ENCODE results near the gene NEMP2.

The NEMP2 gene

DNA sequence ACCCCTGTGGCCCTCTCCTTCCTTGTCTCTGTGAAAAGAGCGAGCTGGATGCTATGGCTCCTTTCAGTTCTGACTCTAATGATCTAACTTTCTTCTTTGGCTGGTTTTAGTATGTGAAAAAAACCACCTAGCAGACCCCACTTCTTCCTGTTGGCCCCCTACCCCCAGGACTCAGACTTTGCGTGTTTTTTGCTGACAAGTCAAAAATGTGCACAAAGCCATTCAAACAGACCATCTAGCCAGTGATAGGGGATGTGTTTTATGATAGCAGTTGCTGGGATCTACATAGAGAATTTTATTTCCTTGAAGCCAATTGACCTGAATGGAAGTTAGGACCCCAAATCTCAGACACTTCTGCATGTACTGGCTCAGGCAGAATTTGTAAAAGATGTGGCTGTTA, 77.3 kb downstream of the NEMP2 start:
- no peak for DNase-seq (ENCODE audit: low spot score)

DNA sequence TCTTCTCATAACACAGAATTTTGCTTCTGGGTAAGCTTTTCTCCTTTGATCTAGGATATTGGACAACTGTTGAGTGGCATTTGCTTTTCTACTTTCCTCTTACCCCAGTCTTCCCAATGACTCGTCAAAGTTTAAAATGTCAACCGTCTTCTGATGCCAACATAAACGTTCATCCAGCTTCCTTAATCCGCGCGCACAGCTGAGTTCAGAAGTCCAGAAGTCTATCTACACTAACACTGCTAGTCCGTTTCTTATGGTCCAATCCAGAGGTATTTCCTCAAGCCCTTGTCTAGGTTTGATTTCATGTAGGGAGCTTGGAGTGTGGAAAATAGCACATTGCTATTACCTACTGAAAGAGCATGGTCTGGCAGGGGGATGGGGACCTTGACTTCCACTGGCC, 77.7 kb downstream of the NEMP2 start:
- DNase-seq (ENCODE audit: low spot score): no peak

DNA sequence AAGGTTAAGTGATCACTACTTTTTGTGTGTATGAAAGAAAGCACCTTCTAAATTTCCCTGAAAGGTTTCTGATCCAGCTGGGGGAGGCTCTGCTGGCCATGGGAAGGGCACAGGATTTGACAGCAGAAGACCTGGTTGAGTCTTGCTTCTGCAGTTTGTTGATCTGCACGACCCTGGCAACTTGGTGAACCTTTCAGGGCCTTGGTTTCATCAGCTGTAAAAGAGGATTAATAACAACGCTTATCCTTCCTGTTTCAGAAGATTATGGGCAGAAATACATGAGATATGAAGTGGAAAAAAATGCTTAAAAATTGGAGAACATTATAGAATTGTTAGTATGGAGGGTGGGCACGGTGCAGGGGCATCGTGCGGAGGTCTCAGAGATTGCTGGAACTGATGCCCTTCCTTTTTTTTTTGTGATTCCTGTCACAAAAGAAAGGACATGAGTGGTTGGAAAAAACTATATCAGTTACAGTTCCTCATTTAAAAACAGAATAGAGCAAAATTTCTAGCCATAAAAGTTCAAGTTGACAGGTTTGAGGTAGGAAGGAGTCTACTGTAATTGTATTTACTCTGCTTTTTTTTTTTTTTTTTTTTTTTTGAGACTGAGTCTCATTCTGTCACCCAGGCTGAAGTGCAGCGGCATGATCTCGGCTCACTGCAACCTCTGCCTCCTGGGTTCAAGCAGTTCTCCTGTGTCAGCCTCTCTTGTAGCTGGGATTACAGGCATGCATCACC, 79.0 kb downstream of the NEMP2 start:
- DNase-seq (ENCODE audit: low spot score): no peak

DNA sequence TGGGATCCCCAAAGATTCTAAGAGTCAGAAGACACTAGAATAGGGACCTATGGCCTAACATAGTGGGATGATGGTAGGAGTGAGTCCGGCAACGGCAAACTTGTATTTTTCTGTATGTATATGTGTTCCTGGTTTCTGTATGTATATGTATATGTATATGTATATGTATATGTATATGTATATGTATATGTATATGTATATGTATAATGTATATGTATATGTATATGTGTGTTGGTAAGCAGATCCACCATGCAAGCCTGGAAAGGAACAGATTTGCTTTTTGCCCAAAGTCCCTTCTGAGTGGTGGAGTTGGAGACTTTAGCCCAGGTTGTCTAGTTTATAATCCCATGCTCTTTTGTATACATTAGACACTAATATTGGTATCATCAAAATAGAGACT, 79.7 kb downstream of the NEMP2 start:
- no peak for DNase-seq (ENCODE audit: low spot score)

Small RNAs within 50 kb of the gene (small RNA-seq; reads per million reads assigned to genes)
- 0 reads per million in 2 experiments for gene RN7SKP179
